GOT3 (cell line): ENCODE results near the gene EFHC1.

Experiments used
- DNase-seq: peaks from one replicate; lab custom pipeline; 2025; ENCODE audit warnings: mixed read lengths; lab: John Stamatoyannopoulos, UW

EFHC1 gene

DNA sequence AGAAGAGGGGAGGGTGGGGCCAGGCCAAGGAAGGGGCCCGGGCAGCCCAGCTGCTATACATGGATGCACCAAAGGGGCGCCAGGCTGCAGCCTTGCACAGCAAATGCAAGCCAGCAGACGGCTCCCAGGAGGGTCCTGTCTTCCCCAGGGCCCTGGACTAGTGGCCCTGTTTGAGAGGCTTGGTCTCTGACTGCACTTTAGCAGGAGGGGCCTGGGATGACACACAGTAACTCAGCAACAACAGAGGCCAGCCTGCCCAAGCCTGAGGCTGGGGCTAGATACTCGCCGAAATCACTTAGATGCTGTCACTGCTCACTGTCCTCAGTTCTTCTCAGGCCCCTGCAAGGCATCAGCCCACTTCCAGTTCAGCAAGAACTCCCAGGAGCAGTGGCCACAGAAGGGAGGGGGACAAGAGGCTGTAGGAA is 83.2 kb downstream of the EFHC1 start:
- no peak for DNase-seq

DNA sequence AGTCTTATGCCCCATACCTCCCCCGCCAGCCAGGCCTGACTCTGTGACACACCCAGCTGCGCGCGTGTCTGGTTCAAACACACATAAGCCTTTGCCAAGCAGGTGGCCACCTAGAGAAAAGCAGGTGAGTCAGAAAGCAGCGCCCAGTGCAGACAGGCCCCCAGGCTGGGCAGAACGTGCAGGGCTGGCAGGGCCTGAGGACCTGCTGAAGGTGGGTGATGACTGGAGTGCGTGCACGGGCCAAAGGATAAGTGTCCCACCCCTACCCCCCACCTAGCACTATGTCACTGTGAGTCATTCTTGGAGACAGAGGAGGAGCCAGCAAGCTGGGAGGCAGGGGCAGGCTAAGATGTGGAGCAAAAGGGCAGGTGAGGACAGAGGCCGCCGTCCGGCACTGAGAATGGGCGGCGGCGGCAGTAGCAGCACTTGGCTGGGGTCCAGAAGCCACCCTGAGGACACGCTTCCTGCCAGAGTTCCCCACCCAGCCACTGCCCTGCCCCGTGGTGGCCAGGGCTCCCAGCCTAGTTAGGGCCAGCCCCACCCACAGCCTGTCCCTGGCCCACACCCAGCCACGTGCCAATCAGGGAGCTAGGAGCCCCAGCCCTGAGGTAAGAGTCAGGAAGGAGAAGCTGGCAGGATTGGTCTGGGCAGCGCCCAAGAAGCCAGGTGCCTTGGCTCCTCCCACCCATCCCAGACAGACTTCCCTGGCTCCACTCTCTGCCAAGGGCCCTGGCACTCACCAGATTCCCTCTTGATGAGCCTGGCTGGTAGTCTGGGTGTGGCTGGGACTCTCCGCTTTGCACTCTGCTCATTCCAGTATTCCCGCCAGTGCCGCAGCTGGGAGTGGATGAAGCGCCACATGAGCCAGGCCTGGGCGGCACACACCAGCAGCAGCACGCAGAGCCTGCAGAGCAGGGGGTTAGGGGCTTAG is 84.0 kb downstream of the EFHC1 start:
- no peak for DNase-seq

- DNase-seq = no peak
These were observed 84.6 kb downstream of the EFHC1 start for GRCh38 chr6:52504782-52505136.

- DNase-seq = no peak
These were observed 85.7 kb downstream of the EFHC1 start for GRCh38 chr6:52505726-52506409.

- DNase-seq = no peak
These were observed 86.3 kb downstream of the EFHC1 start for GRCh38 chr6:52506476-52506875.

GRCh38 chr6:52507557-52508260 is 87.6 kb downstream of the EFHC1 start:
- no peak for DNase-seq

DNA sequence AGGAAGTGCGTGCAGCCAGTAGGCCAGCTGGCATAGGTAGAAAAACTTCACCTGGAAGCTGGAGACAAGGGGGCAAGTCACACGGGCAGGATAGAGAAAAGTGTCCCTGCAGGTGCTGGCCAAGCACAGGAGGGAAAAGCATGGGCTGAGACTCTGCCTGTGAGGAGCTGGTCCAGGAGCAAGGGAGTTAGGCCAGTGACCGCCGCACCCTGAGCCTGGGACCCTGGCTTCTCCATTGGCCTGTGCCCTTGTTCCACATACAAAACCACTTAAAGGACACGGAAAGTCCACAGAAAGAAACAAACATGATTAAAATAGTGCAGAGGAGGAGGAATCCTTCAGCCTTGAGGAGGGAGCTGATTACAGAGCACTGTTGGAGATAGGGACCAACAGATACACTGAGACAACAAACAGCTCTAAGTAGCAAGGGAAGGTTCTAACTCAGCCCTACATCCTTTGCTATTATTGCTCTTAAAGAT is 88.2 kb downstream of the EFHC1 start:
- DNase-seq = no peak

DNA sequence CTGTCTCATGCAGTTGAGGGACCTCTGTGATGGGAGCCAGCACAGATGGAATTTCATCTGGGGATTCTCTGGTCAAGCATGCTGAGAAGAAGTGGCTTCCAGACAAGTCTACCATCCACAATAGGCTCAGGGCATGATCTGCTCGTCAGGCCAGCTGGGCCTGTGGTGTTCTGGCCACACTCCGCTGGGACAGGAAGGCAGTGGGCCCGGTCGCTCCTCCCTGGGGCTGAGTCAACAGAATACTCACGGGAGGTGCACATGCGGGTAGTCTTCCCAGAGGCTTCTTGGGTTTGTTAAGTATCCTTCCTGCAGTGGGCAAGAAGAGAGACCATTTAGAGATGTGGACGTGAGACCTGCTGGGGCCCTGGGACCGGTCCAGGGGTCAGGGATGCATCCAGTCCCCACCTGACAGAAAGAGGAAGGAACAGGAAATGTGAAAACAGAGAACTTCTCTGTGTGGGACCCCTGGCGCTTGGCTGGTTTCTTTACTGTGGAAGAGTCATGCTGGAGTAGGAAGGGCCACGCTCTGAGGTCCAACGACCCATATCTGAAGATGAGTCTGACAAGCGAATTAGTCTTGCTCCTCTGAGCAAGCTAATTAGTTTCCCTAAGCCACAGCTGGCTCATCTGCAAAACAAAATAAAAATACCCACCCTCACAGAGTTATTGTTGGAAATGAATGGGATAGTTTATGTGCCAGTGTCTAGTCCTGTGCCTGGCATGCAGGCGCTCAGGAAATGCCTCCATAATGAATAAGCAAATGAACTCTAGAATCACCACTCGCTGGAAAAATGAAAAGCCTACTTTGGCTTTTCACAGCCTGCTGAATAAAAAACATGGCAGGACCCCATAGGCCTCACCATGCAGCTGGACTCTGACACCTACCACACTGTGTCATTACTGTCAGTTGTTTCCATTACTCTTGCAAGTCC is 89.4 kb downstream of the EFHC1 start:
- DNase-seq = no peak

- DNase-seq = no peak
These were observed 90.0 kb downstream of the EFHC1 start for GRCh38 chr6:52510213-52510562.

- DNase-seq = no peak
These were observed 91.0 kb downstream of the EFHC1 start for GRCh38 chr6:52511163-52511562.

DNA sequence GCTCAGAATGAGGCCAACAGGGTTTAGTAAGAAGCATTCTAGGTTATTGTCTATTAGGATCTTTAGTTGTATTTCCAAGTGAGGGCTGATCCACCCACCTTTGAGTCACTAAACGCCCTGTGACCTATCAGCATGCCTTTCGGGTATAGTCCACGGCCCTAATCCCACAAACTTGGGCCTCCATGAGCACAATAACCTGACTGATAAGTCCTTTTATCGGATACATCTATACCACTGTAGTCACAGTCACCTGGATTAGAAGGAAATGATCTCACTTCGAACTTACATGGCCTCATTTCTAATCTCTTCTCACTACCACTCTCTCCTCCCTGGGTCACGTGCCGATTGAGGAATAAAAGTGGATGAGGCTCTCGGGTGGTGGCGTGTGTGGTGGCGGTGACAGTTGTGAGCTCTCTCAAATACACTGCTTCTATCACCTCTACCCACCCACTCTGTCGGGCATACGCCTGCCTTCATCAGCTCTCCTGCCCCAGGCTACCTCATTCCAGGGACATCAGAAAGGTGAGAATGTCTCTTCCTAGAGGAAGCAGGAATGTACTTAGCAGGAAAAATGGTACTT is 91.5 kb downstream of the EFHC1 start:
- no peak for DNase-seq

GRCh38 chr6:52512199-52512598 is 92.1 kb downstream of the EFHC1 start:
- DNase-seq = peak; percentile 31

GRCh38 chr6:52513464-52513863 is 93.3 kb downstream of the EFHC1 start:
- no peak for DNase-seq

GRCh38 chr6:52513896-52514295 is 93.8 kb downstream of the EFHC1 start:
- DNase-seq = no peak

GRCh38 chr6:52514514-52514913 is 94.4 kb downstream of the EFHC1 start:
- DNase-seq = no peak

DNA sequence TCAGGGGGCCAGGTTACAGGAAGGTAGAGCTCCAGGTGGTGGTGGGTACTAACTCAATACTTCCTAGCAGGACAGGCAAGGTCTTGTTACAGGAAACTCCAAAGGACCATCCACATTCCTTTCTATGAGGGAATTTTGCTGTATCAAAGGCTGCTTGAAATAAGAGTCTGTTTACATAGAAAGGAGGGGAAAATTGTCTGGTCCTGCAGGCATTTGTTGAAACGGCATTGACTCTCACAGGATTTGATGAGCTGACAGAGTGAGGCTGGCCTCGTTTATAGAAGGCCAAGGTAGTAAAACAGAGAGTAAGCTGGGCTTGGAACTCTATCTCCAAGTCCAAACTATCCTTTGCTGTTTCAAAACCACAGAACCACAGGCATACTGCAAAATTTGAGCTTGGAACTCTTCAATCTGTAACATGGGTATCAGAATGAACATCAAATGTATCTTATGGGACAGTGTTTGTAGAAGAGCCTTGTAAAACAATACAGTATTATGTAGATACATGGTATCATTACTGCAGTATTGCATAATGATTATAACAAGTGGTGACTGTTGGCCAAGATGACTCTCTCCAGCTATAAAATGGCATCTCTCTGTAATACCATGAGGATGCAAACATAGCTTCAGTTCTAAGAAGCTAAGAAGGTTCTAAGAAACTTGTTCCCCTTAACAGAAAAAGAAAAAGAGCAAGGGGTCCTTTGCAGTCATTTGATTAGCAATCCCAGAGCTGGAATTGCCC is 95.2 kb downstream of the EFHC1 start:
- no peak for DNase-seq

DNA sequence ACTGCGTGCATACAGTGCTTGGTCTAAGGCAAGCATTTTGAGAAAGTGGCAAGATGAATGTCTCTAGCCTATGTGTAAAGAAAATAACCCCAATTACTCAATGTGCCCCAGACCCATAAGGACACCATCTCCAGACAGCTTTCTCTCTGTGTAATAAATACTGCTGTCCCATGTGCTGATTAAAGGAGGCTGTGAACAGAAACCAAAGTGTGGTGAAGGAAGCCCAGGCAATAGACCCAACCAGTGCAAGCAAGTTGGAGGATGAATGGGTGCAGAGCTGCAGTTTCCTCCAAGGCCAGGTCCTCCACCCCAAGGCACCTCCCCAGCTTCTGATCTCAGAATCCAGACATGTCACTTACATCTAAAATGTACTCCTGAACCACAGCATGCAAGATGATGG is 96.1 kb downstream of the EFHC1 start:
- DNase-seq = no peak

DNA sequence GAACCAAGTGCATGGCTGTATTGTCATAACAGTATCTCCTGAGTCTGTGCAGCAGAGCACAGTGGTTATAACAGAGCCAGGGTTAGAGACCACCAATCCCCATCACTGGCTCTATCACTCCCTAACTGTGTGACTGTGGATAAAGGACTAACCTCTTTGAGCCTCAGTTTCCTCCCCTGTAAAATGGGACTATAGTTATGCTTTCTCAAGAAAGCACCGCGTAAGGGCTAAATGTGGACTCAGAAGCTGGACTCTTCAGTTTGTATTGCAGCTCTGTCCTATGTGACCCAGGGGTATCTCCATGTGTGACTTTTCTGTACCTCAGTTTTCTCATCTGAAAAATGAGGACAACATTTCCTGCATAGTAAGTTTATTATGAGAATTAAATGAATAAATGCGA is 96.8 kb downstream of the EFHC1 start:
- no peak for DNase-seq

DNA sequence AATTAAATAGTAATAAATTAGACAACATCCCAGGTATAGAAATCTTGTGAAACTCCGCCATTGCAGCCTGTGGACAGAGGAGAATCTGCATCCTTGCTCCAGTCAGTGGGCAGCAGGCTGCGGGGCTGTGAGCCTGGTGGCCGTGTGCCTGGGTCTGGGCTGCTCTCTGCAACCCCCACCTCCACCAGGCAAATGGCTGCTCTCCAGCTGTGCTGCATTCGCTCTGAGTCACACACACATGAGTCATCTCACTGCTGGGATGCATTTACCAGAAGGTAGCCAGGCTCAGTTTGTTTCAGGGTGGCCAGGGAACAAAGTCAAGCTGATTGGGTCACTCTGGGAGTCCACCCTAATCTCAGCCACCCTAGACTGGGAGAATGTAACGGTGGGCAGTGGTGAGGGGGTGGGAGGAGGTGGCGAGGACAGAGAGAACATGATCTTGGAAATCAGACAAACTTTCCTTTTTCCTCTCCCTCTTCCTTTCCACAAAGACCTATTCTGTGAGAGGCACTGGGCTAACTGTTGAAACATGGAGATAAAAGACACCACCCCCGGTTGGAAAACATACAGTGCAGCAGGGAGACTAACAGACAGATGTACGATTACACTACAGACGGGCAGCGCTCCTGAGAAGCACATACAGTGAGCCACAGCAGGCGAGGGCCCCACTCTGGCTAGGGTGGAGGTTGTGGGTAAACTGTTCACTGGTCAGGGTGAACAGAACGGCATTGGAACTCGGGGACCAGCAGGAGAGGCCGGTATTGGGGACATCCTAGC is 97.5 kb downstream of the EFHC1 start:
- peak; percentile 45 for DNase-seq
